HUDEP-2 (cell line): ENCODE data around the gene LRMDA.

Experiments
- DNase-seq, 76 experiments: peaks; one replicate each; lab custom pipeline; 2025; ENCODE audit not compliant: unreplicated experiment in 76 of 76; lab: John Stamatoyannopoulos, UW

The LRMDA gene

DNA sequence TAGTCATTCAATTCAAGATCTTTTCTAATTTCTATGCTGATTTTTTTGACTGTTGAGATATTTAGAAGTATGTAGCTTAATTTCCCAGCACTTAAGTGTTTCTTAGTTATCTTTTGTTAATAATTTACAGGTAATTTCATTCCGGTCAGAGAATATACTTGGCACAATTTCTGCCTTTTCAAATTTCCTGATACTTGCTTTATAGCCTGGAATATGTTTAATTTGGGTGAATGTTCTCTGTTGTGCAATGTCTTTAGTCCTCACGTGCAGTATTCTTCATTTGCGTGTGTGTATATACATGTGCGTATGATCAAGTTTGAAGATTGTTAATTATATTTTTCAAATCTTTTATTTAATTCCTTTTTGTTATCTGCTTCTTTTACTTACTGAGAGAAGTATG lies 989.3 kb downstream of the LRMDA start:
- DNase-seq: no peak

DNA sequence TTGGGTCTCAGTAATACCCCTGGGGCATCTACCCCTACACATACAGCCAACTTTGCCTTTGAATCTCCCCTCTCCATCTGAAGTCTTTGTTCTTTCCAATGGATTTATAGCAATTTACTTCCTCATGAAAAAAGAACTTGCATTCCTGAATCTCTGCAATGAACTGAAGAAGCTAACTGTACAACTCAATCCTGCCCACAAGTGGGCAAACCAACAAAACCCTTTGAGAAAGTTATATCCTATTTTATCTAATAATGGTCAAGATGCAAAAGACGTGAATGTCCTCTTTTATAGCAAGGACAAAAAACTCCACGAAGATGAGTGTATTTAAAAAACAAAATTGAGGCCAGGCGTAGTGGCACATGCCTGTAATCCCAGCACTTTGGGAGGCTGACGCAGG lies 991.3 kb downstream of the LRMDA start:
- no peak for DNase-seq

DNA sequence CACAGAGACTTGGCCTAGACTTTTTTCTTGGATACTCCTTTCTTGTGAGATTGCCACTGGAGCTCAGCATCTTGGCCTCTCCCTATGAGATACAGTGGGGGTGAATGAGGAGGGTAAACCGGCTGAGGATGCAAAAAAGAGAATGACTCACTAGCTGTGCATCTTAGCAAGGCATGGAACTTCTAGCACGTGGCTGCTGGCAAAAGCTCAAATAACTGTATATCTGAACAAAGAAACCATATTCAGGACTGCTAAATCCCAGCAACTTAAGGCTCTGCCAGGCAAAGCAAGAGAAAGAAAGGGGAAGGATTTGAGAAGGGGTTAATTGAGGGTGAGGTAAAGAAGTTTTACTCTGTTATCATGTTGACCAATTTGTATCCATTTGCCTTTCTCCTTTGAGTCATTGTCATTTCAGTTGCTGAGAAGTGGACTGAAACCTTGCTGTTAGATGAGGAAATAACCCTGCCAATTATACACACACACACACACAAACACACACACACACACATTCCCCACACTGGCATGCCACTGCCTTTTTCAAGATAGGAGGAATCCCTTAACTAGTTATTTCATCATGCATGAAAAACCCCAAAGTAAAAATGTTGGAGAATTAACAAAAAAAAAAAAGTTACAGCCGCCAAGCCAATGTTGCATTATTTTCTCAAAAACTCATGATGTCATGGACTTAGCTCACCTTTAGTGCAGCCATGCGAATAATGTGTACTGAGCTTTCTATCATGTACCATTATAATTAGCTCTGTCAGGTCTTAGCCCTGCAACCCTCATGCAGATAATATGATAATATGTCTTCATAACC lies 997.3 kb downstream of the LRMDA start:
- DNase-seq: no peak

DNA sequence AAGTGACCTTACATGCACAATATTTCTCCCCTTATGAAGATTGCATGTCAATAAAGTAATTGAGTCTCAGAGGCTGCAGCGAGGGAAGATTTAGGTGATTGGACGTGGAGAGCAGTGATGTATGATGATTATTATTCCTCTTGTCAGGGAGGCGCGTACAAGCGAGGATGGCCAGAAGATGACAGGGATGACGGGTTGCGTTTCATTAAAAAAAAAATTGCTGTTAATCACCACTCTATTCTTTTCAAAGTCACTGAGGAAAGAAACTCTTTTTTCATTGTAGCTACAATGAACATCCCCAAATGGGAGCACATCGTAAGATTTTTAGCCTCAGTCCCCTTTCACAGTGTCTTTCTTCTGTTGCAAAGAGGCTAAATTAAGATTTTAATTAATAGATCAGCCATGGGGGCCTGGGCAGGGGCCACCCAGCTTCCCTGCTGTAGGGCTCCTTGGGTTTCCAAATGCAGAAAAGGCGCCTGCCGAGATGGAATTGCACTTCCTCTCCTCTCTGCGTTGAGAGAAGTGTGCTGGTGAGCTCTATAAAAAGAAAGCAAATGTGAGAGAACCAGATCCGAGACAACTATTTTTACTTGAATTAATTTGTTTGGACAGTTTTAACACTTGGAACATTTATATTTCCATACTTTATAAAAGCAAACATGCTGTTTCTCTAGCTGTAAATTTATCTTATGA lies 998.1 kb downstream of the LRMDA start:
- DNase-seq: no peak

DNA sequence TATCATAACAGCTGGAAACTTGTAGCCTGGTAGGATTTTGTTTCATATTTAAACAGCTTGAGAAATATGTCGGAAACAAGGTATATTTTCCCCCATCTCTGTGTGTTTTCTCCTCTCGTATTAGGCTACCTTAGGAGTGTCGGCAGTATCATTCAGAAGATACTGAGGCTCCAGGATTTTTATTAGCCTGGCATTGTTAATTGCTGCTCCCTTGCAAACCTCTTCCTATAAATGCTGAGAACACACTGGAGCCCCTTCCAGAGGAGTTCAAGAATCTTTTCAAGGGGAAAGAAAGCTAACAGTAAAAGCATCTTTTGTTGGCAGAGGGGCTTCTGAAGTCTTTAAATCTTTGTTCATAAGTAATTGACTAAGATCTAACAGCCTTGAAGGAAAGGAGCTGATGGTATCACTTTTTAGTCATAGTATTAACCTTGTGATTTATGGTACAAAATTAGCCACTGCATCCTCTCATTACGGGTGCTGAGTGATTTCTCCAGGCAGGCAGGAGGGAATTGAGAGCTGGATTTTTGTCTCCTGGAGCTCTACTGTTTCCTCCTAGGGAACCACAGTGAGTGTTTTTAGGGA lies 998.7 kb downstream of the LRMDA start:
- no peak for DNase-seq

DNA sequence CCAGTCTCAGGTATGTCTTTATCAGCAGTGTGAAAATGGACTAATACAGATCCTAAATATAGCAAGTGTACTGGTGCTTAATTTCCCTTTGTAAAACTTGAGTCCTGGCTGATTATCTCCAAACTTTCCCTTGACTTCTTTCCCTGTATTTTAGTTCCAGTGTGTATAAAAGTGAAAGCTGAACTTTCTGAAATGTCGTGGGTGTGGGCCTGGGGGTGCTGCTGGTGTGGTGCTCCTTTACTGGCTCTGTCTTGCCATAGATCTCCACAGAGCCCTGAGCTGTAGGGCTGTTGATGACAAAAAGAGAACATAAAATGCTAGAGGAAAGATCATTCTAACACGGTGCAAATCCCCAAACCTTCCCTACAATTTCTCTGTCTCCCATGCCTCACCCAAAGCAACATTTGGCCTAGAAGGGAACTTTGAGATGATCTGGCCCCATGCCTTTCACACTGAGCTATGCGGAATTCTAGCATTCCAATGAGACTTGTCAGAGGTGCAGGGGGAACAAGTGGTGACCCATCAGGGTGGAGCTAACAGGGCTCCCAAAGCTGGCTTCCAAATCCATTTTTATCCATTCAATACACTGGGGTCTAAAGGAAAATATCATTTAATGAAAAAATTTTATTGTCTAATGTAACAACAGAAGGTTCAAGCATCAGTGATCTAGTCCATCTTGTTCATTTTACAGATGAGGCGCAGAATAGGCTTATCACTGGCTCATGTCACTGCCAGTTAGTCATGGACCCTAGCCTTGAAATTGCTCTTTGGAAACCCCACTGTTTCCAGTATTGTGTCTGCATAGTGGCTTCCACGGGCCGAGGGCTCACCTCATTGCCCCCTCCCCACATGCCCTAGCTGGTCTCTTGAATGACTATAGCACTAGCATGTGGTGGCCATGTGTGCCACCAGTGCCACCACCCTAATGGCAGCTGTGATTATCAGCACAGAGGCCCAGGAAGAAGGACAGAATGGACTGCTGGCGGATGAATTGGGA lies 1000.9 kb downstream of the LRMDA start:
- DNase-seq: no peak

DNA sequence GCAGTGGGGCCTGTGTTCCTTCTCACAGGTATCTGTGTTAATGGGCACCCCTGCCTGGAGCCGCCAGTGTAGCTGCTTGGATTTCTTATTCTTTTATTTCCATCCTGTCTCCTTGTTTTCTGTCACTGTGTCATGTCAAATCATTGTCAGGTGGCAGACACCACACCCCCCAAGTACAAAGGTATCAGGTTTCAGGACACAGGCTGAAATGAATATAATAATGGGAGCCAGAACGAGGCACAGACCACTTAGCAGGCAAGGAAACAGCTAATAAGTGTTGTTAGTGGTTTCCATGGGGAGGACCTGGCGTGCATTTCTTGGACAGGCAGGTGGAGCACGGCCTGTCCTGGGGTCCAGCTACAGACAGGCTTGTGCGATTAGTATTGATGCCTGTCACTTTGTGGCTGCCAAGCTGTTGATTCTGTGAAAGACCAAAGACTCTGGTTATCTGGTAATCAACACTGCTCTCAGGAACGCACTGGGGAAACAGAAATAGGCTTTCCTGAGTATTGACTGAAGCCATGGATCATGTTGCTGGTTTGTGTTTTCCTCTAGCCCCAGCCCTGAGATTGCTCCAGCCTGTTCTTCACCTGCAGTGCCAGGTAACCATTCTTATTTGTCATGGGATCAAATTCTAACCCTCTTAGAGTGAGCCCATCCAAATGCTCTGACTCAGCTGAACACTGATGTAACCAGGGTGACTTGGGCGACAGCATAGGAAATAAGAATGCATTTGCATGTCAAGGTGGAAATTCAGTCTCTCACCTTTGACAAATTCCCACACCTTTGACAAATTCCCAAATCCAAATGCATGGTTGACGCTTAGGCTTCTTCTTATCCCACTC lies 1002.0 kb downstream of the LRMDA start:
- DNase-seq: no peak

DNA sequence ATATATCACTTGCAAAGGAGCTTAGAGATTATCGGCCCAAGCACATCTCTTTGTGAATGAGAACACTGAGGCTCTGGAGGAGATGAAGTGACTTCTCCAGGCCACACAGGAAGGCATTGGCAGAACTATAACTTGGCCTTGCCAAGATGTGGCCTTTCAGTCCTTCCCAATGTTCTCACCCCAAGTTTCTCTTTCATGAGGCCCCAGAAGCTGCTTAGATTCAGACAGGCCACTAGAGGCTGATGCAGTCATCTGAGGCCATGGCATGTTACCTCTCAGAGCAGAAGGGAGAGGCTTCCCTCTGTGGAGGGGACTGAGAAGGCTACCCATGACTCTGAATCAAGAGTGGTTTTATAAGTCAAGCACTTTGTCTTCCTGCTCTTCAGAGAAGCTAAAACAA lies 1003.7 kb downstream of the LRMDA start:
- DNase-seq: no peak

DNA sequence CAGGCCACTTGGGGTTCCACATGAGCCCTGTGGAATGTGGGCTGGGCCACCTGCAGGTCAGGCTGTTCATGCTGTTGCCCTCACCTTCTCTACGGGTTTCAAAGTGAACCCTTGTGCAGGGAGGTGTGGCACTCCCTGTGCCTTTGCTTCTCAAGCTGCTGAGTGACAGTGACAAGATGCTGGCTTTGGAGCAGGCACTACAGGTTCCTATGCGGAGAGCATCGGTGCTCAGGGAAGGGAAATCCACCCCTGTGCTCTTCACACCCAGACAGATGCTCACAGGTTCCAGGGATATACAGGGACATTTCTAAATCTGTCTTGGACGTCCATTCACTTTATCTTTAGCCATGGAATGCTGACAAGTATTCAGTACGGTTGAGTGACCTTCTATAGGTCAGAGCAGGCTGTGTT lies 1005.0 kb downstream of the LRMDA start:
- no peak for DNase-seq

DNA sequence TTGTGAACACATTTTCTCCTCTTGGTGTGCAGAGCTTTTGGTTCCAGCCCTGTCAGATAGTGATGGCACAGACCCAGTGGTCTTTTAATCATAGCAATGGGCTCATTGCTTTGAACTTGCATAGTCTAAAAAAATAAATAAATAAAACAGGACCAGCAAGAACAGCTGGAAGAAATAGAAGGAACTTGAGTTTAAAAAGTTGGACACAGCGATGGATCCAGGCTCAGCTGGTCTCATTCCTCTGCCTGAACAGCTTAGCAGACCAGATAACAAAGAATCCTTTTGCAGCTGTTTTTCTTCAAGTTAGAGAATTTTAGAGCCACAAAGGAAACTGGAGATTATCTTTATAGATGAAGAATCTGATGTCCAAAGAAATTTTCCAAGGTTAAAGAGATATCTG lies 1005.6 kb downstream of the LRMDA start:
- no peak for DNase-seq

DNA sequence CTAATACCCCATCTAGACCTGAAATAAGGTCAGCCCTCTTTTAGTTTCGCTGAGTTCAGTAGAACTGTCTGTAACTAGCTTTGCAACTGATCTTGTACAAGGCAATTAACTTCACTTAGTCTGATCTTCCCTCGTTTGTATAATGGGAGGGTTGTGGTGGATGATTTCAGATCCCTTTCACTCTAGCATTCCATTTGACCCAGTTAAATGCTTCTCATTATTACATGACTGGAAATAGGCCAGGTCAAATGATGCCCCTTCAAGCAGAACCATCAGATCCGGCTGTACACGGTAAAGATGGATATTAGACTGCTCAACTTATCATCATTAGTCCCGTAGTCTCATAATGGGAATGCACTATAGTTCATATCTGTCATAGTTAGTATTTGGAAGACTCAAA lies 1009.0 kb downstream of the LRMDA start:
- DNase-seq: no peak

DNA sequence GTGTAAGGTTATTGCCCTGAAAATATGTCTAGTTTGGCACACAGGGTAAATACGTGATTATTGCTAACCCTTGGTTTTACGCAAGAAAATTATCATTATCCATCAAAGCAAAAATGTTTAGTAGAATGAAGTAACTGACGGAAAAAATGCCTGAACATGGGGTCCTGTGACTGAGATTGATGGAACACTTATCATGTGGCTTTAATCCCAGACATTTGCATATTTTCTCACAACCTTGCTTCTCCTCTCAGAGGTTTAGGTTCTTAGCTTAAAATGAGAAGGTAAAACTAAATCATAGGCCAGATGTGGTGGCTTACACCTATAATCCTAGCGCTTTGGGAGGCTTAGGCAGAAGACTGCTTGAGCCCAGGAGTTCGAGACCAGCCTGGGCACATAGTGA lies 1010.7 kb downstream of the LRMDA start:
- no peak for DNase-seq

DNA sequence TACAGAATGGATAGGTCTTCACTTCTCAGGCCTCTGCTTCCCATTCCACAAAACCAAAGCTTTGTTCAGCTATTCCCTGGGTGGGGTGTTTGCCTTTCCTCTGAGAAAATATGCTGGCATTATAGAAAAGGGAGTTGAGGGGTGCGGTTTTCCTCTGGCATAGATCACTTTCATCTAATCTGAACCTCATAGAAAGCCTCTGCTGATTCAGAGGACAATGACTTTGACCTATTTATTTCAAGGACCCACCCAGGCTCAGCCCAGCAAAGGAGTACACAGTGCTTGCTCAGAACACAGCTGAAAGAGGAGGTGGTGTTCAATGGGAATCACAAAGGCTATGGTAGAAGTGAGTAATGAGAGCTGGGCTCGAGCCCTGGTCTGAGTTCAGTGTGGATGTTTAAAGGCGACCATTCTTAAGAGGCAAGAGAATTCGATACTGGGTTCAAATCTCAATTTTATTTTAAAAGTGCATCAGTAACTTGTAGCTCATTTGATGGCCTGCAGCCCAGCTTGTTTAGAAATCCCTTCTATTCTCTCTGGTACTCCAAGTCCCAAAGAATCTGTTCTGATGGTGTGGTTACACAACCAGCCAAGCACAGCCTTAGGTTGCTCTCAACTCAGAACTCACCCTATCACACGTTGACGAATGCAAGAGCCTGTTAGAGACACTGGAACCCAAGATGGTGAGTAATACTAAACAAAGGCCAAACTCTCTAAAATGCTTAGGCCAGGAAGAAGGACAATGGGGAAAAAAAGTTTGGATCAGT lies 1012.8 kb downstream of the LRMDA start:
- no peak for DNase-seq

DNA sequence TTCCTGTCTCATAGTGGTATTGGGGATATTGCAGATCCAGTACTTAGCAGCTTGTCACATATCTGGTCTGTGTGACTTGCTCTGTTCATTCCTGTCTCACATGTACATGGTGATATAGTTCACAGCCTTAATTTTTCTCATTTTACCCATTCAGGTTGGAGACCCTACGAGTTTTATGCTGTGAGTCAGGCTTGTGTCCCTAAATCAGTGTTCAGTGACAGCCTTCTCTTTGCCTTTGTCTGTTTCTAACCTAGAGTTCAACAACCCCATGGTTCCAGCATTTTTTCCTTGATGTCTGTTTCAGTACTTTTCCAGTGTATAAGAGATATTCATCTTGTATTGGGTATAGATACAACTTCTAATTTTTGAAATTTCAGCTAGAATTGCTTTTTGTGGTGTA lies 1016.2 kb downstream of the LRMDA start:
- no peak for DNase-seq

DNA sequence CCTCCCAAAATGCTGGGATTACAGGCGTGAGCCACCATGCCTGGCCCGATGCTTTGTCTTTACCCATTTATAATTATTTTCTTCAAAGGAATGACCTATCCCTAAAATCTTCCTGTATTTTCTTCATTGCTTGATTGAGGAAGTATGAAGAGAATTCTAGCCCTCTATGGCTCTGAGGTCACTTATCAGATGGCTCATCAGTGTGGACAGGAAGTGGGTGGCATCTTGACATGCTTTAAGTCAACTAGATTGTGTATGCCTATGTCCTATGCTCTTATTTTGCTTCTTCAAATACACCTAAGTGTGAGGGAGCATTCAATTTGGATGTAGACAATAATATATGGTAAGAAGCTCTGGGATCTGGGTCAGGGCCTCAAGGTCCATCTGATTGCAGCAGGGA lies 1020.5 kb downstream of the LRMDA start:
- DNase-seq: no peak

DNA sequence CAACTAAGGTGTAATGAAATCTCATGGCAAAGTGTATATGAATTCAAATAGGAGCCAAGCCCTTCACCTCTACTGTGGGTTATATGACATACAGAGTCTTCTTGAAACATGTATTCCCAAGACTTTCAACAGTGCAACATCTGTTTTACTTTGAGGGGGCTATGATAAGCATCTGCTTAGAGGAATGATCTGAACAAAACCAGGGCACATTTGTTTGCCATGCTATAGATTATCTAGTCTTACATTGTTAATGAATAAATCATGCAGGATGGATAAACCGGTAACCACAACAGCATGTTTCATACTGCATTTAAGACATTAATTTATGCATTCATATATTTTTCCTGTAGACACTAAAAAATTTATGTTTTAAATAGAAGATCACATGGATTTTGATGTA lies 1021.9 kb downstream of the LRMDA start:
- no peak for DNase-seq

DNA sequence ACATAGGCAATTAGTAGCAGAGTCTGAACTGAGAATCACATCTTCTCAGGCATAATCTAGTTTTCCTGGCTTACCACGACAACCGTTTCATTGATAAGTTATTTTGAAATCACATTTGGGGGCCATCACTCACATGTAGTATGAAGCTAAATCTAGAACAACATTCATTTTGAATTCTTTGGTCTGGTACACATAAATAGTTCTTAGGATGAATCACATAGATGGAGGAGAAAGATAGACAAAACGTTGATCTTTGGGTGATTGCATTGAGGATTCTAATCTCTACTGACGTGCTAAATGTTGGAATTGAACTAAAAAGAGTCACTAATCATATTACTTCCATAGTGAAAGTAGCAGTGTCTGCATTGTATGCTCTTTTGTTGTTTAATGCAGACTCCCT lies 1022.6 kb downstream of the LRMDA start:
- DNase-seq: no peak

DNA sequence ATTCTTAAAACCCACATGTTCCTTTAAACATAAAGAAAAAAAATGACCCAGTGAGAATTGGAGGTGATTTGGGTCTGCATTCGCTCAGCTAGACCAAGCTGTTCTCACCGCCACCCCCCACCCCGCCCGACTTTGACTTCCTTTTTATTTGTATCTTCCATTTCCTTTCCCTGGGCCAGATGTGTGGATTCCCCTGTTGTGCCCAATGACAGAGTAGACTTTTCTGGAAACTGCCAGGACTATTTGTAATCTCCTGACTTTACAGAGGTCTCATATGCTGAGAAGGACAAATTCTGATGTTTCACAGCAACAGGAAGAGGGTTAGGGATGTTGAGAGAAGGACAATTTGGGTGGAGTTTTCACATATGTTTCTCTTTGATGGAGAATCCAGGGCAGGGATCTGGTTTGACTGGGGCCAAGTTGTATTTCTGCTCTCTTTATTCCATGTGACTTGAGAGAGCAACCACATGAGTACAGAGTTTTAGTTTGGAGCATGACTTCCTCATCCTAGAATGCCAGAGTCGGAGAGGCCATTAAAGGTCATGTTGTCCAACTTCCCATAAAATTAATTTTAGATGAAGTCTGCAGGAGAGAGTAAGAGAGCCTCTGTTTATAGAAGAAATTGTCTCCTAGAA lies 1023.2 kb downstream of the LRMDA start:
- no peak for DNase-seq

DNA sequence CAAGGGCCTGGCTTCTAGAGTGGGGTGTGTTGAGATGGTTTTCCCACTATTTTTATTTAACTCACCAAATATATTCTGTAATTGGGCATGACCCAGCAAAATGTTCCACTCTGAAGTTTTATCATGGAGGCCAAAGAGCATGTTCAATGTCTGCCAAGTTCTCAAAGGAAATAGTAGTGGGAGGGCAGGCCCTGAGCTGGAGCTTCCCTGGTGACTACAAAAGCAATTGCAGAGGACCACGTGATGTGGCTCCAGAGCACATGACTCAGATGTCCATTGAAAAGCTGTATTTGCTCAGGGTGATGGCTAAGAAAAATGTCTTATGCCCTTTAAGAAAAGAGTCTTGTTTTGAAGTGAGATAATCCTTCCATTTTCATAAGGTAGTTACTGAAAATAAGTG lies 1024.8 kb downstream of the LRMDA start:
- no peak for DNase-seq
